ENCODE results near the gene ZNF416. TPM values are rescaled to one million over a fixed set of nuclear protein-coding genes. Genes with fewer than 3 reads are reported as not detected.

The ZNF416 gene
- polyA plus RNA-seq, 4 donors = 7.9 to 9.4 (median 8.0) TPM

DNA sequence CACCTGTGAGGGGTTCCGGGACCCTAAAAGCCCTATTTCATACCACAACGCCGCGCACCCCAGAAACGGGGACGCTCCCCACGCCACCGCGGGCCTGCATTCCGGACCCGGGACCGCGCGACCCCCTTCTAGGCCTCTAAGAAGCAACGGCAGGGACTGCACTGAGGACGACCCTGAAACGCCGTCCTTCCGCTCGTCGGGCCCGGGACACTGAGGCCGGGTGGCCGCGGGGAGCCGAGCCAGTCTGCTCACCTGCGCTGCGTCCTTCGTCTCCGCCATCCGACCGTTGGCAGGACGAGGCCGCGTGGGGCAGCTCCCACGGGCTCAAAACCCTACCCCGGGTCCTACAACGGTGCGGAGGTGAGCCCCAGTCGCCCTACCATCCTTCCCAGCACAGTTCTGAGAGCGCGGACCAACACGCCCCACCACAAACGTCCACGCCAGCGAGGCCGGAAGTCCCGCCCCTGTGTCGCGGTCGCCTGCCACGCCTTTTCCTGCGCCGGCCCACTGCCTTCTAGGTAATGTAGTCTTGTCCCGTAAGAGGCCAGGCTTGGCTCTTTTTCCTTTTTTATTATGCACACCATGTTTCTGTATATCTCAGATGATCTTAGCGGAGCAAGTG lies 19.2 kb downstream of the ZNF416 start, which contains the start of gene ZNF550:
TSS of gene ZNF550 (minus strand) at position 460 of the 622 bp plus-strand sequence. CDS start at position 279, 181 bp downstream.
- peak; percentile 67 to 79 (median 73) for DNase-seq (ENCODE audit: low read depth in 4 of 4, low spot score in 2 of 4)

DNA sequence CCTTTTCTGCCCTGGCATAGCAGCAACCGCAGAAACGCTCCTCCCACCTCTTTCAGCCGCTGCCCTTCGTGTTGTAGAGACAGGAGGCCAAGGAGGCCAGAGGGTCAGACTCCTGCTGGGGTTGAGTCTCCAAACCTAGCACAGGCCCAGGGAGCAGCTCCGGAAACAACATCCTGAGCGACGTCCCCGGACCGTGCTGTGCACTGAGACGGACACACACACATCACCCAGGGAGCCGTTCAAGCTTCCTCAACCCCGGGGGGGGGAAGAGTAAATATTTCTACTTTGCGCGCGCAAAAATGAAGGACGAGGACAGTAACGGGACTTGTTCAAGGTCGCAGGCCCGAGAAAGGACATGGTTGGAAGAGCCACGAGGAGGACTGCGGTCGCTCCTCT lies 19.7 kb downstream of the ZNF416 start:
- DNase-seq (ENCODE audit: low read depth in 4 of 4, low spot score in 2 of 4) = no peak

DNA sequence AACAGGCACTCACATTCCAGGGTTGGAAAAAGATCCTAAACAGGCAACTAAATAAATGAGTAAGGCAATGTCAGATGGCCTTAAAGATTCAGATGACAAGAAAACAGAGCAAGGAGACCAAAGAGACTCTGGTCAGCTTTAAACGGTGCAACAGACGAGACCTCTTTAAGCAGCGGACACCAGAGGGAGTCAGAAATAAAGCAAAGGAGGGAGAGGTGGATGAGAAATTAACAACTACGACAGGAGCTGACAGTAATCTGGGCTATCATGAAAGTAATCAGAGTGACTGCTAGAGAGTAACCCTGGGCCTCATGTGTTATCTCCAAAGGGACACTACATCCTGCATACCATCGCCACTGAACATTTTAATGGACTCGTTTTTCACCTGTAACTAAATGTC lies 20.2 kb downstream of the ZNF416 start:
- no peak for DNase-seq (ENCODE audit: low read depth in 4 of 4, low spot score in 2 of 4)

DNA sequence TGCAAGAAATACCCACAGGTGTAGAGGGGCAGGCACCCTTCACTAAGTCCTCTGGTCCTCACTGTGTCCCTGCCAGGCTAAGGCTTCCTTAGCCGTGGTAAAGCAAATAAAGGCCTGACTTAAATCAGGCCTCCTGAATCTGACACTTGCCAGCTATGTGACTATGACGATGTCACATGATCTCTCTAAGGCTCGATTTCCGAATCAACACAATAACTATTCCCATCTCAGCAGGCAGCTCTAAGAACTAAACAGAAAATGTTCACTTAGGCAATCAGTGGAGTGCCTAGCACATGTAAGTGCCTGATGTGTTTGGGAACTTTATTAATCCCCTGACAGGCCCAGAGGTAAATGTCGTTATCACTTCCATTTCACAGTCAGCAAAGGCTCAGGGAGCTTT lies 21.1 kb downstream of the ZNF416 start:
- no peak for DNase-seq (ENCODE audit: low read depth in 4 of 4, low spot score in 2 of 4)

DNA sequence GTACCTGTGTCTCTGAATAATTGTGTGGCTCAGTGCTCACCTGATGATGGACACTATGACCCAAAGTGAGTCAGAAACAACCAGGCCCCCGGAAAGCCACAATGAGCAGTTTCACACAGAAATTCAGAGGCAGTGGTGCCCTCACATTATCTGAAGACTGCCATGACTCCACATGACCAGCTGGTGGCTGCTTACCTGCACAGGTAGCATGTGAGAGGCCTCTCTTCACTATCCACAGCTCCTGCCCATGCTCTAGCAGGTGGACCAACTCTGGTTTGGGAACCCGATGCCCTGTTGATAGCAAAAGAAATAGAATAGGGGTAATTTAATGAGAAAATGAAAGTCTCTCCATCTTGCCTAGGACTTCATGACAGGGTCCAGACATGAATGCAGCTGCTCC lies 26.3 kb downstream of the ZNF416 start:
- no peak for DNase-seq (ENCODE audit: low read depth in 4 of 4, low spot score in 2 of 4)

DNA sequence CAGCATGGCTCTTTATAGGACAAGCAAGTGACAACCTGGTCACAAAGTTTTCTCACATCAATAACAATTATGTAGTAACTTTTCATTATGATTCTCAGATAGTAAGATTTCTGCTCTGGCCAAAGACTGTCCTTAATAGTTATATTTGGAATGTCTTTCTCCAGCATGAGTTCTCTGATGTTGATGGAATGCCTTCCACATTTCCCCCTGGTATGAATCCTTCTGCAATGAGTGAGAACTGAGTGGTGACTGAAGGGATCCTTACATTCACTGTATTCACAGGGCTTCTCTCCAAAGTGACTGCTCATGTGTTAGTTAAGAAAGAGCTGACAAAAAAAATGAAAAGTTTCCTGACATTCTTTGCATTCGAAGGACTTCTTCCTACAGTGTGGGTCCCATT lies 32.2 kb downstream of the ZNF416 start:
- DNase-seq (ENCODE audit: low read depth in 4 of 4, low spot score in 2 of 4) = no peak

DNA sequence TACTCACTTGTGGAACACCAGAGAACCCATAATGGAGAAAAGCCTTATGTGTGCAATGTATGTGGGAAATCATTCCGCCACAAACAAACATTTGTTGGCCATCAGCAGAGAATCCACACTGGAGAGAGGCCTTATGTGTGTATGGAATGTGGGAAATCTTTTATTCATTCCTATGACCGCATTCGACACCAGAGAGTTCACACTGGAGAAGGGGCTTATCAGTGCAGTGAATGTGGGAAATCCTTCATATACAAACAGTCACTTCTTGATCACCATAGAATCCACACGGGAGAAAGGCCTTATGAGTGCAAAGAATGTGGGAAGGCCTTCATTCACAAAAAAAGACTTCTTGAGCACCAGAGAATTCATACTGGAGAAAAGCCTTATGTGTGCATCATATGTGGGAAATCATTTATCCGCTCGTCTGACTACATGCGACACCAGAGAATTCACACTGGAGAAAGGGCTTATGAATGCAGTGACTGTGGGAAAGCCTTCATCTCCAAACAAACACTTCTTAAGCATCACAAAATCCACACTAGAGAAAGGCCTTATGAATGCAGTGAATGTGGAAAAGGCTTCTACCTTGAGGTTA lies 40.7 kb downstream of the ZNF416 start:
- no peak for DNase-seq (ENCODE audit: low read depth in 4 of 4, low spot score in 2 of 4)

DNA sequence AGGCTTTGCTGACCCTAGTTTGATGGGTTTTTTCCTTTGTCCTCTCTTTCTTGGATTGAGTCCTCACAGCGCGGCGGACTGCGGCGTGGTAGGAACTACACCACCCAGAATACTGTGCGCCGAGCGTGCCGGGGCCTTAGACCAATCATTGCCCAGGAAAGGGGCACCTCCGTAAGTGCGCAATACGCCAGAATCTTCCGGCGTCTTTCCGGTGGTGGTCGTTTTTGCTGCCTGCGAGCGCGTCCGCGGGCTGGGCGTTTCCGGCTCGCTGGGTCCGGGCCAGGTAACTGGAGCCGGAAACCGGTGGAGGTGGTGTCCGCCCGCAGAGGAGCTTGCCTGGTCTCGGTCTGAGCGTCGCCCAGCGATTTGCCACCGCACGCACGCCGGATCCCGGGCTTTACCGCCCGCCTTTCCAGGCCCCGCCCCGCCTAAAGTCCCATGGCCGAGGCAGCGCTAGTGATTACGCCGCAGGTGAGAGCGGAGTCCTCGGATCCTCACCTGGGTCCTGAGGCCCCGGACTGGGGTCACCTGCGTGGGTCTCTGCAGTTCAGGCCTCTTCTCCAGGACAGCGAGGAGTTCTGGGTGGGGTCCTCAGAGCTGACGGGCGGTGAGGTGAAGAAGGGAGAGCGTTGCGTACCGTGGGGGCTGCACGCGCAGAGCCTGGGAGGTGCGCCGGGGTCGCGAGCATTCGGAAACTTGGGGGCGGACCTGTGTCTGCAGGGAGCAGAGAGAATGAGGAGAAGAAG lies 51.4 kb downstream of the ZNF416 start, which contains the start of gene ZNF549:
TSS of gene ZNF549 (plus strand) at position 221 of the 746 bp plus-strand sequence. CDS start at position 439, 218 bp downstream.
- peak; percentile 56 to 89 (median 79) for DNase-seq (ENCODE audit: low read depth in 4 of 4, low spot score in 2 of 4)

Other genes with a start within 250 kb of the ZNF416 start
- gene ZNF304, start 227.6 kb downstream of the ZNF416 start, polyA plus RNA-seq (ENCODE audit: insufficient read length in 4 of 4) = 10 to 100 TPM; 16.5 to 17.9 (median 17.4) TPM
- gene TRAPPC2B, start 215.4 kb downstream of the ZNF416 start, polyA plus RNA-seq (ENCODE audit: insufficient read length in 4 of 4) = 10 to 100 TPM; 12.5 to 23.9 (median 16.0) TPM
- 1 to 10 TPM; 4.5 to 9.8 (median 6.6) TPM for gene ZNF547, start 215.4 kb downstream of the ZNF416 start, polyA plus RNA-seq (ENCODE audit: insufficient read length in 4 of 4)
- gene ZNF548, start 189.1 kb downstream of the ZNF416 start, polyA plus RNA-seq (ENCODE audit: insufficient read length in 4 of 4) = 10 to 100 TPM; 17.7 to 41.3 (median 22.9) TPM
- 10 to 100 TPM in 3 of 4 donors, 1 to 10 TPM in 1; 8.9 to 16.1 (median 12.8) TPM for gene ZNF17, start 167.8 kb downstream of the ZNF416 start, polyA plus RNA-seq (ENCODE audit: insufficient read length in 4 of 4)
- gene ZNF749, start 143.6 kb downstream of the ZNF416 start, polyA plus RNA-seq (ENCODE audit: insufficient read length in 4 of 4) = 10 to 100 TPM; 10.0 to 17.1 (median 16.1) TPM
- gene VN1R1, start 121.8 kb downstream of the ZNF416 start, polyA plus RNA-seq (ENCODE audit: insufficient read length in 4 of 4) = 1 to 10 TPM; 1.9 to 7.7 (median 3.7) TPM
- gene ZNF772, start 101.3 kb downstream of the ZNF416 start, polyA plus RNA-seq (ENCODE audit: insufficient read length in 4 of 4) = 10 to 100 TPM; 18.8 to 24.2 (median 20.3) TPM
- gene ZNF419, start 91.2 kb downstream of the ZNF416 start, polyA plus RNA-seq (ENCODE audit: insufficient read length in 4 of 4) = 10 to 100 TPM; 13.0 to 29.3 (median 24.2) TPM
- 10 to 100 TPM; 11.2 to 16.9 (median 12.3) TPM for gene ZNF773, start 79.0 kb downstream of the ZNF416 start, polyA plus RNA-seq (ENCODE audit: insufficient read length in 4 of 4)
- 10 to 100 TPM; 11.7 to 19.5 (median 14.2) TPM for gene ZNF549, start 51.6 kb downstream of the ZNF416 start, polyA plus RNA-seq (ENCODE audit: insufficient read length in 4 of 4)
- gene ZNF550, start 19.0 kb downstream of the ZNF416 start, polyA plus RNA-seq (ENCODE audit: insufficient read length in 4 of 4) = 10 to 100 TPM; 18.0 to 26.0 (median 23.0) TPM
- gene ZIK1, start 5.2 kb upstream of the ZNF416 start, polyA plus RNA-seq (ENCODE audit: insufficient read length in 4 of 4) = 10 to 100 TPM; 17.4 to 18.6 (median 18.2) TPM
- 1 to 10 TPM; 4.3 to 6.8 (median 5.5) TPM for gene ZNF530, start 21.0 kb upstream of the ZNF416 start, polyA plus RNA-seq (ENCODE audit: insufficient read length in 4 of 4)
- gene ZNF134, start 35.3 kb upstream of the ZNF416 start, polyA plus RNA-seq (ENCODE audit: insufficient read length in 4 of 4) = 10 to 100 TPM; 25.9 to 29.9 (median 27.3) TPM
- gene ZNF211, start 54.3 kb upstream of the ZNF416 start, polyA plus RNA-seq (ENCODE audit: insufficient read length in 4 of 4) = 10 to 100 TPM; 24.5 to 49.8 (median 40.5) TPM
- gene ZSCAN4, start 90.0 kb upstream of the ZNF416 start, polyA plus RNA-seq (ENCODE audit: insufficient read length in 4 of 4) = under 1 TPM in 3 of 4 donors, not detected in 1; 0.09 to 0.16 (median 0.11) TPM
- 10 to 100 TPM; 11.6 to 20.3 (median 14.3) TPM for gene ZNF551, start 103.1 kb upstream of the ZNF416 start, polyA plus RNA-seq (ENCODE audit: insufficient read length in 4 of 4)
- gene ZNF154, start 130.3 kb upstream of the ZNF416 start, polyA plus RNA-seq (ENCODE audit: insufficient read length in 4 of 4) = 10 to 100 TPM; 23.6 to 39.8 (median 30.6) TPM
- gene ZNF671, start 148.7 kb upstream of the ZNF416 start, polyA plus RNA-seq (ENCODE audit: insufficient read length in 4 of 4) = 10 to 100 TPM; 16.0 to 23.7 (median 19.4) TPM
- gene ZNF776, start 167.9 kb upstream of the ZNF416 start, polyA plus RNA-seq (ENCODE audit: insufficient read length in 4 of 4) = 10 to 100 TPM; 32.6 to 44.3 (median 41.2) TPM
- gene ZNF586, start 190.8 kb upstream of the ZNF416 start, polyA plus RNA-seq (ENCODE audit: insufficient read length in 4 of 4) = 10 to 100 TPM; 15.8 to 35.0 (median 24.2) TPM
- 10 to 100 TPM; 13.8 to 28.8 (median 21.4) TPM for gene ZNF552, start 236.0 kb upstream of the ZNF416 start, polyA plus RNA-seq (ENCODE audit: insufficient read length in 4 of 4)

Measured in left renal cortex interstitium (tissue), 4 donors.